GM12878 (cell line): ENCODE results near the gene IL23R. TPM values are rescaled to one million over a fixed set of nuclear protein-coding genes. Genes with fewer than 3 reads are reported as not detected.

ENCODE experiments used
- ATAC-seq: fragments of 200-7000 bp; cut with Tn5 transposase; 3 replicates; pipeline ENCODE4 v1.9.1; 2020; ENCODE audit warnings: mild to moderate bottlenecking, moderate library complexity
- BruUV-seq: library from RNA; stranded (reverse); fragments of 400-500 nt; replicated peaks from 2 replicates; lab custom pipeline; 2021; lab: Mats Ljungman, UMichigan
- CTCF ChIA-PET: fragments of 300-600 bp; sonication (Branson Sonifier 250); formaldehyde crosslinking; extraction: SDS; loops from one replicate; lab custom pipeline; 2021; ENCODE audit warnings: inconsistent platforms; lab: Yijun Ruan, JAX
- POLR2A ChIA-PET: fragments of 350-600 bp; formaldehyde crosslinking; extraction: SDS; loops from one replicate; lab custom pipeline; 2021; ENCODE audit warnings: inconsistent platforms; lab: Charles Lee
- RAD21 ChIA-PET: fragments of 300-600 bp; sonication (Branson Sonifier 250); formaldehyde crosslinking; loops from one replicate; lab custom pipeline; 2023; ENCODE audit warnings: antibody characterized with exemption; ENCODE audit not compliant: unreplicated experiment; lab: Charles Lee
- SMC1A ChIA-PET: fragments of 300-600 bp; sonication (Branson Sonifier 250); formaldehyde crosslinking; loops from one replicate; lab custom pipeline; 2023; ENCODE audit not compliant: unreplicated experiment, uncharacterized antibody; lab: Charles Lee
- DNase-seq: peaks from one replicate; pipeline ENCODE4 v3.0.0-alpha.2; 2011; ENCODE audit warnings: low read depth, low spot score
- FAIRE-seq: peaks from 3 replicates; lab custom pipeline; 2011; peaks lifted over from hg19 to GRCh38; lab: Jason Lieb, UNC
- H2AFZ ChIP-seq: 2 replicates; pipeline ENCODE4 v1.6.0; 2011; ENCODE audit warnings: low read depth, low read length, control low read depth; ENCODE audit not compliant: control insufficient read depth
- H3K27ac ChIP-seq: 2 replicates; pipeline ENCODE4 v1.5.1; 2011; ENCODE audit warnings: control low read depth; ENCODE audit not compliant: control insufficient read depth, insufficient read depth
- H3K27me3 ChIP-seq, 2 experiments: replicated peaks in 1 of 2; 2 replicates each; pipeline versions ENCODE4 v1.6.0 to v1.6.1; 2011; ENCODE audit warnings: low read length in 1 of 2; ENCODE audit not compliant: control insufficient read depth in 2 of 2, insufficient read depth in 2 of 2
- H3K36me3 ChIP-seq, 2 experiments: 2 replicates each; pipeline ENCODE4 v1.5.1; 2011; ENCODE audit warnings: low read length in 1 of 2; ENCODE audit not compliant: control insufficient read depth in 2 of 2, insufficient read depth in 2 of 2
- H3K4me1 ChIP-seq: 2 replicates; pipeline ENCODE4 v1.6.1; 2011; ENCODE audit warnings: mild to moderate bottlenecking, low read length, moderate library complexity, mixed read lengths; ENCODE audit not compliant: control insufficient read depth, insufficient read depth
- H3K4me2 ChIP-seq: 2 replicates; pipeline ENCODE4 v1.6.0; 2011; ENCODE audit warnings: control low read depth; ENCODE audit not compliant: control insufficient read depth, insufficient read depth
- H3K4me3 ChIP-seq: fragments of 200-600 bp; sonication (generic); 2 replicates; pipeline ENCODE4 v1.5.1; 2016
- H3K79me2 ChIP-seq: 2 replicates; pipeline ENCODE4 v1.6.0; 2011; ENCODE audit warnings: low read length; ENCODE audit not compliant: control insufficient read depth, insufficient read depth
- H3K9ac ChIP-seq: 2 replicates; pipeline ENCODE4 v1.8.0; 2011; ENCODE audit warnings: low read length, control low read depth, mixed read lengths; ENCODE audit not compliant: control insufficient read depth, insufficient read depth
- H3K9me3 ChIP-seq: replicated peaks from 3 replicates; pipeline ENCODE4 v1.5.1; 2011; ENCODE audit warnings: mild to moderate bottlenecking, low read length; ENCODE audit not compliant: control insufficient read depth, insufficient read depth
- H4K20me1 ChIP-seq: 2 replicates; pipeline ENCODE4 v1.6.0; 2011; ENCODE audit not compliant: control insufficient read depth, insufficient read depth
- BCL3 ChIP-seq: IDR thresholded peaks from 2 replicates; pipeline ENCODE4 v1.6.1; 2011; ENCODE audit warnings: borderline replicate concordance, low read depth, mild to moderate bottlenecking, moderate library complexity, low read length; ENCODE audit not compliant: insufficient read depth, poor library complexity, severe bottlenecking
- CBX3 ChIP-seq: fragments of 200-600 bp; sonication (generic); IDR thresholded peaks from 2 replicates; pipeline ENCODE4 v1.6.1; 2016; ENCODE audit warnings: low read depth, borderline replicate concordance
- CTCF ChIP-seq, 3 experiments: IDR thresholded peaks in 2 of 3; conservative IDR thresholded peaks in 1 of 3; 2 replicates each; pipeline ENCODE4 v1.5.1; 2011; ENCODE audit warnings: low read depth in 3 of 3, low read length in 3 of 3, mild to moderate bottlenecking in 3 of 3, control low read depth in 2 of 3, moderate library complexity in 2 of 3, inconsistent platforms in 1 of 3, mixed read lengths in 1 of 3; ENCODE audit not compliant: control insufficient read depth in 2 of 3, insufficient read depth in 1 of 3; ENCODE audit errors: extremely low read depth in 1 of 3
- DPF2 ChIP-seq: fragments of 450-650 bp; IDR thresholded peaks from 2 replicates; pipeline ENCODE4 v1.6.1; 2017; ENCODE audit warnings: mild to moderate bottlenecking
- IKZF1 ChIP-seq: fragments of 450-650 bp; conservative IDR thresholded peaks from 2 replicates; pipeline ENCODE4 v1.6.1; 2017; ENCODE audit warnings: antibody characterized with exemption, mild to moderate bottlenecking
- LARP7 ChIP-seq: fragments of 450-650 bp; IDR thresholded peaks from 2 replicates; pipeline ENCODE4 v1.6.1; 2017; ENCODE audit warnings: mild to moderate bottlenecking
- NFIC ChIP-seq: IDR thresholded peaks from 2 replicates; pipeline ENCODE4 v1.6.1; 2012; ENCODE audit warnings: low read depth, mild to moderate bottlenecking, inconsistent platforms, low read length, moderate library complexity
- NFXL1 ChIP-seq: fragments of 450-650 bp; IDR thresholded peaks from 2 replicates; pipeline ENCODE4 v1.6.1; 2017; ENCODE audit warnings: antibody characterized with exemption, mild to moderate bottlenecking, borderline replicate concordance
- RAD51 ChIP-seq: fragments of 450-650 bp; IDR thresholded peaks from 2 replicates; pipeline ENCODE4 v1.6.1; 2016; ENCODE audit warnings: moderate library complexity, mild to moderate bottlenecking, inconsistent platforms
- RELB ChIP-seq: fragments of 450-650 bp; IDR thresholded peaks from 2 replicates; pipeline ENCODE4 v1.6.1; 2017; ENCODE audit warnings: low read depth, mild to moderate bottlenecking, moderate library complexity
- SUPT20H ChIP-seq: IDR thresholded peaks from 2 replicates; pipeline ENCODE4 v1.6.1; 2011; ENCODE audit warnings: low read depth, mild to moderate bottlenecking, low read length, moderate library complexity, borderline replicate concordance; ENCODE audit not compliant: control insufficient read depth
- YBX1 ChIP-seq: fragments of 450-650 bp; IDR thresholded peaks from 2 replicates; pipeline ENCODE4 v1.6.1; 2016; ENCODE audit warnings: antibody characterized with exemption
- ZZZ3 ChIP-seq: IDR thresholded peaks from 2 replicates; pipeline ENCODE4 v1.6.1; 2011; ENCODE audit warnings: low read depth; ENCODE audit not compliant: control insufficient read depth, insufficient read length
- WGBS: methylation state at CpG from one replicate; pipeline ENCODE4 v1.1.6; 2016; ENCODE audit warnings: low lambda C conversion rate; ENCODE audit not compliant: insufficient replicate concordance, insufficient coverage; ENCODE audit errors: missing lambda C conversion rate; 5-methylcytosine and 5-hydroxymethylcytosine counted together
- in situ Hi-C: fragments of 300-500 bp; cut with MboI; formaldehyde crosslinking; loops from 9 replicates; pipeline ENCODE4 v1.14.3; 2018; ENCODE audit warnings: mixed read lengths
- intact Hi-C: fragments of 100-400 bp; cut with micrococcal nuclease; formaldehyde crosslinking; loops from one replicate; pipeline ENCODE4 v1.14.2; 2022; ENCODE audit not compliant: unreplicated experiment
- polyA plus RNA-seq, 11 experiments: library from polyadenylated mRNA; depleted of rRNA in 4 of 11; unstranded in 6 of 11; stranded (reverse) in 5 of 11; fragments of >200 nt; fragmentation: Nextera tagmentation in 4 of 11; fragmentation: Illumina TruSeq in 1 of 11; extraction: Ambion mirVana in 4 of 11; extraction: Trizol in 1 of 11; gene quantifications; 1 replicate in 1 of 11; 2 replicates in 10 of 11; pipeline versions ENCODE4 v1.2.1 to v1.2.3, GENCODE V29; 2011 to 2016; ENCODE audit warnings: inconsistent platforms in 2 of 11, missing spikeins in 2 of 11, low read depth in 1 of 11
- total RNA-seq, 4 experiments: library from RNA; depleted of rRNA in 3 of 4; stranded (reverse); fragments of >200 nt in 3 of 4; fragmentation: Illumina TruSeq in 1 of 4; extraction: Trizol in 1 of 4; gene quantifications; 2 replicates each; pipeline versions ENCODE4 v1.2.1 to v1.2.3, GENCODE V29; 2013 to 2021

The IL23R gene
- total and polyA plus RNA-seq, 10 of the 15 experiments (the other 5 are each of a cell fraction or from before 2014, with no cell fraction given) = 0.16 to 6.4 (median 0.59) TPM

GRCh38 chr1:67304023-67304422, 137.8 kb downstream of the IL23R start:
- Histone ChIP-seq H3K4me3 (no peak overlapping the region), H2AFZ (no peak overlapping the region), H3K36me3 (no peaks in the 10 kb centered on the region), H3K27ac (no peak overlapping the region), H3K9me3 (no peaks in the 10 kb centered on the region), H3K4me1 (peaks cover 3% of the 10 kb centered on the region), H4K20me1 (no peaks in the 10 kb centered on the region), H3K79me2 (no peaks in the 10 kb centered on the region), H3K27me3 (peaks cover 3 to 5% of the 10 kb centered on the region in 2 experiments; a peak in 2 of 4 replicates), H3K4me2 (no peak overlapping the region), H3K9ac (no peak overlapping the region)
- CTCF ChIA-PET = no interaction called here
- in situ Hi-C loops = no loop called here
- SMC1A ChIA-PET = no interaction called here
- TF ChIP-seq IKZF1 (no peak), RAD51 (no peak), YBX1 (no peak), NFXL1 (no peak), BCL3 (no peak)
- ATAC-seq (no peak), FAIRE-seq (no peak), DNase-seq (no peak)
- BruUV-seq = no TSS peak
- RAD21 ChIA-PET = no interaction called here
- intact Hi-C loops = no loop called here
- WGBS = 15% methylated on average over 3 of the region's 3 CpGs
- POLR2A ChIA-PET = no interaction called here

GRCh38 chr1:67306547-67306946, 140.3 kb downstream of the IL23R start:
- POLR2A ChIA-PET = no interaction called here

More at GRCh38 chr1:67306547-67306946, 140.3 kb downstream of the IL23R start:
- TF ChIP-seq CBX3 (no peak), NFIC (no peak), ZZZ3 (no peak), SUPT20H (no peak), DPF2 (no peak), LARP7 (no peak), RELB (no peak), CTCF (IDR thresholded peaks at IDR 0.05 in 2 of 3, conservative IDR thresholded peaks at IDR 0.05 in 1 of 3; ENCODE audit: control insufficient read depth in 2 of 3, extremely low read depth in 1 of 3, insufficient read depth in 1 of 3, low read depth in 3 of 3, low read length in 3 of 3) (no peak)
- no peak overlapping the region for H3K9ac ChIP-seq
- RAD21 ChIA-PET = no interaction called here
- BruUV-seq = no TSS peak
- in situ Hi-C loops (no loop called here), intact Hi-C loops (no loop called here)
- no peak overlapping the region for H3K4me2 ChIP-seq
- no peaks in the 10 kb centered on the region for H3K9me3 ChIP-seq
- no peak overlapping the region for H2AFZ ChIP-seq
- H3K27ac ChIP-seq = no peak overlapping the region
- DNase-seq = no peak
- H3K79me2 ChIP-seq = no peaks in the 10 kb centered on the region; the same call in 1 of the 2 replicates
- SMC1A ChIA-PET = no interaction called here
- ATAC-seq = no peak
- FAIRE-seq = no peak
- CTCF ChIA-PET = no interaction called here
- WGBS = 67% methylated on average over 7 of the region's 7 CpGs
- peaks cover 3 to 5% of the 10 kb centered on the region in 2 experiments; a peak in 2 of 4 replicates for H3K27me3 ChIP-seq
- H4K20me1 ChIP-seq = no peaks in the 10 kb centered on the region
- H3K4me3 ChIP-seq = no peak overlapping the region
- H3K36me3 ChIP-seq = no peaks in the 10 kb centered on the region
- peaks cover 3% of the 10 kb centered on the region for H3K4me1 ChIP-seq
